OCI-LY3 (cell line): Measurements from ENCODE around the gene HOOK1.

Source experiments
- H2AFZ ChIP-seq: fragments of 200-600, 300-600 bp; shearing (Covaris generic); 2 replicates; pipeline ENCODE4 v1.6.0; 2014; ENCODE audit warnings: antibody characterized with exemption, low read depth, low read length
- H3K27ac ChIP-seq: fragments of 200-600, 300-600 bp; sonication (generic); 2 replicates; pipeline ENCODE4 v1.5.1; 2014; ENCODE audit warnings: mild to moderate bottlenecking, low read length, moderate library complexity, mixed read lengths
- H3K27me3 ChIP-seq: fragments of 200-600, 300-600 bp; sonication (generic); 2 replicates; pipeline ENCODE4 v1.6.1; 2014; ENCODE audit warnings: low read depth, low read length, mixed read lengths
- H3K36me3 ChIP-seq: fragments of 200-600, 300-600 bp; sonication (generic); replicated peaks from 2 replicates; pipeline ENCODE3; 2014; ENCODE audit warnings: low read depth, low read length, mixed read lengths
- H3K4me1 ChIP-seq: fragments of 300-600, 200-600 bp; sonication (generic); 2 replicates; pipeline ENCODE4 v1.6.1; 2014; ENCODE audit warnings: low read length, mixed read lengths
- H3K4me2 ChIP-seq: fragments of 200-600, 300-600 bp; sonication (generic); 2 replicates; pipeline ENCODE4 v1.6.1; 2014; ENCODE audit warnings: low read length, mixed read lengths
- H3K4me3 ChIP-seq: fragments of 300-600, 200-600 bp; sonication (generic); 2 replicates; pipeline ENCODE4 v1.5.1; 2014; ENCODE audit warnings: antibody characterized with exemption, mild to moderate bottlenecking, low read length, moderate library complexity
- H3K79me2 ChIP-seq: fragments of 300-600, 200-600 bp; shearing (Covaris generic); 2 replicates; pipeline ENCODE4 v1.6.1; 2014; ENCODE audit warnings: mild to moderate bottlenecking, low read length, mixed read lengths
- H3K9ac ChIP-seq: fragments of 300-600, 200-600 bp; shearing (Covaris generic); 2 replicates; pipeline ENCODE4 v1.6.0; 2014; ENCODE audit warnings: mild to moderate bottlenecking, low read length, moderate library complexity
- H3K9me3 ChIP-seq: fragments of 200-600, 300-600 bp; shearing (Covaris generic); 2 replicates; pipeline ENCODE4 v1.6.1; 2014; ENCODE audit warnings: low read length, mixed read lengths; ENCODE audit not compliant: insufficient read depth
- H4K20me1 ChIP-seq: fragments of 200-600, 300-600 bp; sonication (generic); 2 replicates; pipeline ENCODE4 v1.6.1; 2016; ENCODE audit warnings: low read length, mixed read lengths; ENCODE audit not compliant: insufficient read depth
- EZH2phosphoT487 ChIP-seq: fragments of 200-600 bp; shearing (Covaris generic); IDR thresholded peaks from 2 replicates; pipeline ENCODE4 v1.6.1; 2018; ENCODE audit warnings: antibody characterized with exemption, mixed run types, low read depth
- TF ChIP-seq, protein P1 (sequence below): fragments of 200-600, 300-600 bp; sonication (generic); IDR thresholded peaks from 2 replicates; pipeline ENCODE4 v1.5.1; 2014; ENCODE audit warnings: antibody characterized with exemption, low read length, low read depth

The HOOK1 gene

DNA sequence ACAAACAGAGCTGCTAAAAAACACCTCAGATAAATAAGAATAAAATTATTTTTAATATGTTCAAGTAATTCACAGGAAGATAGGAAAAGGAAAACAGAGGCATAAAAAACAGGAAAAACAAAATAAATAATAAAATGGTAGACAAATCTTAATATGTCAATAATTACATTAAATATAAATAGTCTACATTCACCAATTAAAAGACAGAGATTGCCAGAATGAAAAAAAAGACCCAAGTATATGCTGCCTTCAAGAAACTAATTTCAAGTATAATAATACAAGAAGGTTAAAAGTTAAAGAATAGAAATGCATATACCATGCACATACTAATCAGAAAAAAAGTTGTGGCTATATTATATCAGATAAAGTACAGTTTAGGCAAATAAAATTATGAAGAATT is 109.9 kb downstream of the HOOK1 start:
- no peaks in the 10 kb centered on the region for H3K79me2 ChIP-seq
- no peaks in the 10 kb centered on the region for H3K9me3 ChIP-seq
- no peak overlapping the region for H3K27ac ChIP-seq
- no peak overlapping the region for H2AFZ ChIP-seq
- no peak overlapping the region for H3K4me2 ChIP-seq
- H3K9ac ChIP-seq, result no peak overlapping the region
- TF ChIP-seq, protein P1, sequence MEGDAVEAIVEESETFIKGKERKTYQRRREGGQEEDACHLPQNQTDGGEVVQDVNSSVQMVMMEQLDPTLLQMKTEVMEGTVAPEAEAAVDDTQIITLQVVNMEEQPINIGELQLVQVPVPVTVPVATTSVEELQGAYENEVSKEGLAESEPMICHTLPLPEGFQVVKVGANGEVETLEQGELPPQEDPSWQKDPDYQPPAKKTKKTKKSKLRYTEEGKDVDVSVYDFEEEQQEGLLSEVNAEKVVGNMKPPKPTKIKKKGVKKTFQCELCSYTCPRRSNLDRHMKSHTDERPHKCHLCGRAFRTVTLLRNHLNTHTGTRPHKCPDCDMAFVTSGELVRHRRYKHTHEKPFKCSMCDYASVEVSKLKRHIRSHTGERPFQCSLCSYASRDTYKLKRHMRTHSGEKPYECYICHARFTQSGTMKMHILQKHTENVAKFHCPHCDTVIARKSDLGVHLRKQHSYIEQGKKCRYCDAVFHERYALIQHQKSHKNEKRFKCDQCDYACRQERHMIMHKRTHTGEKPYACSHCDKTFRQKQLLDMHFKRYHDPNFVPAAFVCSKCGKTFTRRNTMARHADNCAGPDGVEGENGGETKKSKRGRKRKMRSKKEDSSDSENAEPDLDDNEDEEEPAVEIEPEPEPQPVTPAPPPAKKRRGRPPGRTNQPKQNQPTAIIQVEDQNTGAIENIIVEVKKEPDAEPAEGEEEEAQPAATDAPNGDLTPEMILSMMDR, result no peak
- TF ChIP-seq EZH2phosphoT487, result no peak
- no peak overlapping the region for H3K4me3 ChIP-seq
- H3K27me3 ChIP-seq, result peaks cover 16% of the 10 kb centered on the region
- H3K36me3 ChIP-seq, result no peaks in the 10 kb centered on the region
- H4K20me1 ChIP-seq, result no peaks in the 10 kb centered on the region
- H3K4me1 ChIP-seq, result peaks cover 8% of the 10 kb centered on the region; the same call in 1 of the 2 replicates
